GM21786 (cell line): ENCODE results near the gene TNS3.
A peak's percentile ranks its signal among the peaks of the same experiment; 100 is the strongest.

Experiments used
- ATAC-seq: cut with Tn5 transposase; IDR thresholded peaks from one replicate; pipeline ENCODE4 v1.9.1; 2021; ENCODE audit not compliant: unreplicated experiment

The TNS3 gene

DNA sequence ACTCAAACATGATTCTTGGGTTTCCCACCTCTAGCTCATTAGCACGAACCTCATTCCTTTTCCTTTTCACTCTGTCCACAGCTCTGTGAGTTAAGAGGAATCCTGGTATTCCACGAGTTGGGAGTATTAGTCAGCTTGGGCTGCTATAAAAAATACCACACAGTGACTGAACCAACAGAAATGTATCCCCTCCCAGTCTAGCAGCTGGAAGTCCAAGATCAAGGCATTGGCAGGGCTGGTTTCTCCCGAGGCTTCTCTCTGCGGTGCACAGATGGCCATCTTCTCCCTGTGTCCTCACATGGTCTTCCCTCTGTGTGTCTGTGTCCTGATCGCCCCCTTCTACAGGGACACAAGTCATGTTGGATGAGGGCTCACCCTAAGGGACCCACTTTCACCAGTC, 261.6 kb downstream of the TNS3 start:
- no peak for ATAC-seq

DNA sequence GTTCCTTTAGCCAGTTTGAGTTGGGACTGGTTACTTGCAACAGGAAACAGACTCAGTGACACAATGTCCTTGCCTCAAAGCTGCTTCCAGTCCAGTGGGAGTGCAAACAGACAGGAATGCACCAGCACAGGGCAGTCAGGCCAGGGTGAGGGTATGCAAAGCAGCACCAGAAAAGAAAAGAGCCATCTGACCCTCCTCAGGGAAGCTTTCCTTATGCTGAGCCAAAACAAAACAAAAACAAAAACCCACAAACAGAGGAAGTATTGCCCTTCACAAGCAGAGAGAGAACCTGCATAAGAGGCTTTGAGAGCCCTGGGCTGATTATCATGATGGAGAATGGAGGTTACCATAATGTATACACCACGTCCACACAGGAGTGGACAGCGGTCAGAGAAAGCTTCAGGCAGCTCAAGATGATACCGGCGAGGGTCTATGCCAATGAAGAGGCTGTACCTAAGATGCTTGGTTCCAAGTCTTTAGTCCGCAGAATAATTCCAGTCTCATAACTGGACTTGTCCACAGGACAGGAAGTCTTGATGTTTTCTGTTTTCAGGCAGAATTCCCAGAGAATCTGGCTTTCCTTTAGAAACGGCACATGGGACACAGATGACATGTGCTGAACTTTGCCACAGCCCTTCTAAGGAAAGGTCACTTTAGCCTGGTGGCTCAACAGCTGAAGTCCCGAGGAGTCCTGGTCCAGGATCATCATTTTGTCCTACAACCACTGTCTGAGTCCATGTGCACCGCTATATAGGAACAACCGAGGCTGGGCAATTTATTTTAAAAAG, 263.3 kb downstream of the TNS3 start:
- peak; percentile 83 for ATAC-seq

DNA sequence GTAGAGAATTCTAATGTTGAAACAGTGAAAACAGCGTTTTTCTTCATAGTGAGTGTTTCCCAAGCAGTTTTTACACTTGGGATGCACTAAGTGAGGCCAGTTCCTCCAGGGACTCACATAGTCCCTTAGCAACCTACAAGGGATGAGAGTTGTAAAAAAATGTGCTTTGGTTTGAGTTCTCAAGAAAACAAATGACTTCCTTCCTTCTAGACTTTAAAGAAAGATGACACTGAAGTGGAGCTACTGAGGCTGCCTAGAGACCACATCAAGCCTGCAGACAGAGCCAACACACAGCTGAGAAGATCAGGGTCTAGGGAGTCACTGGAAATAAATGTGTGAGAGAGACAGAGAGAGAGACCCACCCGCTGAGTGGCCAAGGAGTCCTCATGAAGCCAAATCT, 264.4 kb downstream of the TNS3 start:
- ATAC-seq: no peak

DNA sequence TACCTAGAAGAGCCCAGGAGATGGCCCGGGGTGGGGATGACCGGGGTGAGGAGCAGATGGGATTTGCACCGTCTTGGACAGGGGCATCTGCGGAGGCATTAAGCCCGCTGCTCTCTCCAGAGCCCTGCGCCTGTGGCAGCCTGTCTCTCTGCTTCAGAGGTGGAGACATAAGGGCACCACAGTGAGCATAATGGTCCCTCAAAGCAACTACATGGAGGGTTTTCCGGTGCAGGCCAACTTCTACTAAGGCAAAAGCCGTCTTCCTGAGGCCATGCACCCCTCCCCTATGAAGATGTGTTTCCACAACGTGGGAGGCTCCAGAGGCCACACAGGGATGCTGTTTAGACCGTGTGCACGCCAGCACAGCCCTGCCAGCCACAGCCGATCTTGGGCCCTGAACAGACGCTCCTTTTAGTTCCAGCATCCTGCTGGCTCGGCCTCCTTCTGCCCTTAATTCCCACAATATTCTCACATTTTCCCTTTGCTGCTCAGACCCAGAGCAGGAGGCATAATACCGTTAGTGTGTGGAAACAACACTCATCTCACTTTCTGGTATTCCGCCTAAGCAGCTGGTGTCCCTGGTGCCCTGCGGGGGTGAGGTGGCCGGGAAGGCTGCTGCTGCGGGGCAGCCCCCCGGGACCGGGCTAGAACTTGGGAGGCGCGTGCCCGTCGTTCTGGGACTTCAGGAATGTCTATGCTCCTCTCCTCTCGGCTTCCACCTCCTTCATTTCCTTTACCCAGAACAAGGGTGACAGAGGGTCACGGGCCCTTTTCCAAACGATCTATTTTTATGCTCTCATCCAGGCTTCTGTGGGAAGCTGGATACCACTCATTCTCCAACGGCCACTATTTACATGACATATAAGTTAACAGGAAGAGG, 266.9 kb downstream of the TNS3 start:
- ATAC-seq: no peak

DNA sequence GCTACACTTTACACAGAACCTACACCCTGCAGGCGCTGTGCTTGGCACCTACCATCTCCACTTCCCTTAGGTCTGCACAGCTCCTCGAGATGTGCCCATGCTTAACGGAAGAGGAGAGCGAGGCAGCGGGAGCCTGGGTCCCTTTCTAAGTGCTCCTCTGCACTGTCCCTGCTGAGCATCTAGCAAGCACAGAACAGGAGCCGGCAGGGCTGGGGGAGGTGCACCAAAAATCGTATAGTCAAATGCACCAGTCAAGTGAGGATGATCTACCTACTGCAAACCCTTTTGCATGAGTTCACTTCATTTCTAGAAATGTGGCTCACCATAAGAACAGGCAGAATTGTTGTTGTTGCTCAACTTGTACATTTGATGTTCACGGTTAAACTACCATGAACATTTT, 267.7 kb downstream of the TNS3 start:
- no peak for ATAC-seq

DNA sequence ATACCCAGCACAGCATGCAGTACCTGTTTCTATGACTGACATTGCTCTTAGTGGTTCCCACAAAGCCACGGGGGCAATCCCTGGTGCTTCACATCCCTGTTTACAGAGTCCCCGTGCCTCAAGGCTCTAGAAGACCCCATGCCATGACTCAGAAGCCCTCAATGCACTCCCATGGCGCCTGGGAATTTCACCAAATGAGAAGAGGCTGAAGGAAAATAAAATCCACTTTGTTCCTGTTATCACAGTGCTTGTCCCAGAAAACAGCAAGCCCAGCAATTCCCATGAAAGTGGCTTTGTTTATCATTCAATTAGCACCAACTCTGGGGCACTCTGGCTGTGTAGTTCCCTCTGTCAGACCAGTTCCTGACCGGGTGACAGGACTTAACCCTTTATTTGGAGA, 268.3 kb downstream of the TNS3 start:
- no peak for ATAC-seq

DNA sequence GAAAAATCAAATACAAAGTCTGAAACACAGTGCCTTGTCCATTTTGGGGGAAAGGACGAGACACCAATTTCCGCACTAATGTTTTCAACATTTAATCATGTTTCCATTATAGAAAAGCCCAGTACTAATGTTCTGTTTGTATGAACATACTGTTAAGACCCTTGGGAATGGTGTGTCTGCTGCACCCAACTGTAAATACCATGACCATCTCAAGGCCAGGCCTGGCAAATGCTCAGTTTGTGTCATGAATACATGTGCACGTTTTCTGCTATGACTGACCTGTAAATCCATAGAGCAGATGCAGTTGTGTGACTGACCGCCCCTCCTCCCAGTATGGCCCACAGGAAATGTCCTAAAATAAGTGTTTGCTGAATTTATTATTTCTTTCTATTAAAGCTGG, 270.0 kb downstream of the TNS3 start:
- no peak for ATAC-seq

DNA sequence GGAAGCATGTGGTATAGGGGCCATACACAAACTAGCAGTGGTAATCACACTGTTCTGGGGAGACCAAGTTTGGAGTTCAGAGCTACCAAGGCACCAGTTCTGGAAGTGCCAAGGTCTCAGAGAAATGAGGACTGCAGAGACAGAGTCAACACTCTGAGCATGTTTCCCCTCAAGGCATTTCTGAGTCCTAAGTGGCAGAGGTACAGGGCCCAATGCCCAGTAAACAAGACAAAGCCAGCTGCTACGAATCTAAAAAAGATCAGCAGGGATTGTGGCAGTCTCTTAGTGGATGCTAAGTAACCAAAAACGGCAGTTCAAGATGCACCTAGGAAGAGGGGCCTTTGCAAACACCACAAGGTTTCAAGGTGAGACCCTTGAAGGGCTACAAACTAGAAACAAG, 271.9 kb downstream of the TNS3 start:
- ATAC-seq: no peak

DNA sequence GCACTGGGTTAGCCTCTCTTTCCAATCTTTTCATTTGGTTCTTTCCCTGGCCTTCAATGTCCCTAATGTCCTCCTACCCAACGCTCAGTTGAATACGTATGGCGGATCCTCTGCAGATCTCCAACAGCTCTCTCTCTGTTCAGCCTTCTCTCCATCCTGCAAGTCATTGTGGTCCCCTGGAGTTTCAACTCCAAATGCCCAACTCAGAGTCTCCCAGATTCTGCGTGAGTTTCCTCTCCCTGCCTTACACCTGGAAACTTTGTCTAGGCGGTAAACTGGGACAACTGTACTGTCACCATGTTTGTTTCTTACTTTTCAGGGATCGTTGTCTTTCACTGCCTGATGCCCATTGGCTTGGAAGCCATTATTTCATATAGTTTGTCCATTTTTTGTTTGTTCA, 273.1 kb downstream of the TNS3 start:
- no peak for ATAC-seq

DNA sequence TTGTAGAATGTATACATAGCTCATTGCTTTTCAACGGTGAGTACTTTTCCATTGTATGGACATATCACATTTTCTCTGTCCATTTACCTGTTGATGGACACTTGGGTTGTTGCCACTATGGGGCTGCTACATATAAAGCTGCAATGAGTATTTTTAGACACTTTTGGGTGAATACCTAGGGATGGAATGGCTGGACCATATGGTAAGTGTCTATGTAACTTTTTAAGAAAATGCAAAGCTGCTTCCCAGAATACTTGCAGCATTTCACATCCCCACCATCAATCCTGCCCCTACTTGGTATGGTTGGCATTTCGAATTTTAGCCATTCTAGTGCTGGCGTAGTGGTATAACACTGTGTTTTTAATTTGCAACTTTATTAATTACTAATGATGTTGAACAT, 274.6 kb downstream of the TNS3 start:
- no peak for ATAC-seq

DNA sequence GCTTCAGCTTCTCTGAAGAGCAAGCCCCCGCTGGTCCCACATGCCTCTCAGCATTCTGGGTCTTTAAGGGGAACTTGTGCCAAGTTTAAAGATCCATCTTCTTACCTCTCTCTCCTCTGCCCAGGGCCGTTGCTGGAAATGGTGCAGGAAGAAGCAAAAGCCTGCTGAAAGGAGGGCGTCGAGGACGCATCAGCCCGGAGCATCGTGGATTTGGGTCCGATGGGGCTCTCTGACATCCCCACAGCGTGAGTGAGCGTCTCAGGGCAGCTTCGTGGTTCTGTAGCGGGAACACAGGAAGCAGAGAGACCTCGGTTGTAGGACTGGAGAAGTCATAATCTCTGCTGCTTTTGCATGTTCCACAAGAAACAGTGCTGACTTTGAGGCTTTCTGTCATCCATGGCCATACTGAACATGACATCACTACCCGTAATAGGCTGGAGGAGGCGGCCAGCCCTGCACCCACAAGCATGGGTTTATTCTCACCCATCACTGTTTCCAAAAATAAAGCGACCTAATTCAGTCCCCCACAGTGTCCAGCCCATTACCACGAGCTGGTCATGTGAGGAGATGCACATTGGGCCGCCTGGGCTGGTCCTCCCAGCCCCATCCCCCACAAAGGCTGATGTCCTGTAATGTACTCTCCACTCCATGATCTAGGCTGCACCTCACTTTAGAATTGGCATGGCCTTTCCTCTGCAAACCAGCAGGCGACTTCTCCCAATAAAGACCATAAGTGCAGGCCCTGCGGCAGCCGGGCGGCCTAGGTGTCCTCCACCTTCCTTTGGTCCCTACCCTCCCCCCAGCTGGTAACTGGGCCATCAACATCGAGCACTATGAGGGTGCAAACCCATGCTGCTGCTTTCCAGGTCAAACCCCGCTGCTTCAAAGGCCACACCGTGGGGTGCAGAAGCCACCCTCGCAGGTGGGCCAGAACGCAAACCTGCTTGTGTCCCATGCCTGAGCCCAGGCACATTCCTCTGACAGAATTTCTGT, 276.9 kb downstream of the TNS3 start:
- no peak for ATAC-seq

DNA sequence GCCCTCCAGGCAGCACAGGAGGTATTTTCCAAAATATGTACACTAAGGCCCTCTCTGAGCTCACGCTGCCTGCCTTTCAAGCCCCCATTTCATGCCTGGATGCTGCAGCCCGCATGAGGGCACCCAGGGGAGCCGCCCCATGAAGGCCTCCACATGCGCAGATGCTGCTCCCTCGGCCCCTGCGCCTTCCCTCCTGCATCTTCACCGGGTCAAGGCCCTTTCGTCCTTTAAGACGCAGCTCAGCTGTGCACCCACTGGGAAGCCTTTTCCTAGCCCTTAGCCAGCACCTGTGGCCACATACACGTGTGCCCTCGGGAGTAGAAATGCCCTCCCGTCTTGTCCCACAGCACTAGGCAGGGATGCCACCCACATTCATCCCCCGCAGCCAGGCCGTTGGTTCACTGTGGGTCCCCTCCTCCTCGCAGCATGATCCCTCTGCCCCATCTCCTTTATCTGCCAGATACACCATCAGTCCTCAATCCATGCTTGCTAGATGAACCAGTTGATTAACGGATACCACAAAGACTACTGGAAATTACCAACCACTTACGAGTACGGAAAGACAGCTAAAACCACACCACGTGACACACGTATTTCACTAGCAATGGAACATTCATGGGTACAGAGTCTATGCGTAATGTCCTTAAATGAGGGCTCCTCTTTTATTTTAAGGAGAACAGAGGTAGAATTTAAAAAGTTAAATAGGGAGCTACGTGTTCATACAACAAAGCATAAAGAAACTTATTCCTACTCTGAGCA, 278.0 kb downstream of the TNS3 start:
- no peak for ATAC-seq

DNA sequence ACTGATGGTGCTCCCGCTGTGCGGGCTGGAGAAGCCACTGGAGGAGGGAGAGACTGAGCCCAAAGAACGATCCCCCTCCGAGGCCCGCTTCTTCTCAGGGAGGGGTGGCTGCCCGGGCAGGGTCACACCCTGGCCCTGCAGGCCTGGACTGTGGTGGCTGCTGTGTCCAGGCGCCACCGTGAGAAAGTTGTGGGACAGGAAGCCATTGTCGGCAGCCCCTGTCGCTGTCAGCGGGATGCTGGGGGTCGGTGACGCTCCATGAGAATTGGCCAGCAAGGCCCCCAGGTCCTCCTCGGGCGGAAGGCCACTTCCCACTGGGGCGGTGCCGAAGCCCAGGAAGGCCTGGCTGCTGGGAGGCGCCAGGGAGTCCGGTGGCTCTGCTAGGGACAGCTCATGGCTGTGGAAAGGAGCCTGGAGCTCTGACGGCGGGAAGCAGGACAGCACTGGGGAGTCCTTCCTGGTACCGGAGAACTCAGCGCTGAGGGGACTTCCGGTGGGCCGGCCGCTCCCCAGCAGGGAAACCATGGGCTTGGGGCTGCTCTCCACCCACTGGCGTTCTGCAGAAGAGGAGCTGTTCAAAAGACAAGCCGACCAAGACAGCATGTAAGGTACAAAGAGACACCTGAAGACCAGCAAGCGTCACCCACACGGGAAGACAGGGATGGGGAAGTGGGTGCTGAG, 278.8 kb downstream of the TNS3 start:
- no peak for ATAC-seq

DNA sequence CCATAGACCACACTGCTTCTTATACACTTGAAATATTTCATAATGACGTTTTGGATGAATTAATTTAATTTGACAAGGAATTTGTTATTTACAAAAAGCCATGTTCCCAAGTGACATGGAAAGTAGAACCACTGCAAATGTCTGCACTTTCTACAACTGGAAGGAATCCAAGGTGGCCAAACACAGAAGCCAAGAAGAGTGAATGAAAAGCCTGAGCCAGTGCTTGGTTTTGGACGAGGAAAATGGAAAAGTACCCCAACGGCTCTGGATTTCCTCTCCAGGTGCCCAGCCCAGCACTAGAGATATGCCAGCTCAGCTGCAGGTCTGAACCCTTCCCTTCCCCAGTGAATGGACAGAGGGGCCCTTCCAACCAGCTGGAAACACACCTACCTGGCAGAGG, 279.4 kb downstream of the TNS3 start:
- ATAC-seq: no peak

DNA sequence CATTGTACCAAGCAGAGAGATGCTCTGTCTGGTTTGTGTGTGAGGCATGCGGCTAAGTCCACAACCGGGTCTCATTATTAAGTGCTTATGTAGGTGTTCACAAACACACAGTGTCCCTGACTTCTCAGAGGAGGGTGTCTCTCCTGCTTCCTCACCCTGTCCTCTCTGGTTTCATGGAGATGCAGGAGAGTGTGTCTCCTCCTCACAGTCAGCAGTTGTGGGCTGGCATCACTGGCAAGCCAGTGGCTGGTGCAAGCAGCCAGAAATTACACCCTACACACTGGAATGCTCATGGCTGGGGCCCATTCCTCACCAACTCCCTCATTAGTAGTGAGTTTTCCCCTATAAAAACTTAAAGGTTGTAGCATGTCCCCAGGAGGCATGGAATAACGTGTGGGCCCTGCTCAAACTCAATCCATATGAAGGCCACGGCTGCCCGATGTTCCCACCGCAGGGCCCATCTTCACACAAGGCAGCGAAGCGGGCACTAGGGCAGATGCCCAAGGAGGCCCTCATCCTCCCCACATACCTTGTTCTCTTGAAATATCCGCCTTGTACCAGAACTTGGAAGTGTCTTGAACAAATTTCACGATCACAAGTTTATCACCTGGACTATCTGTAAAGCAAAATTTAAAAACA, 280.1 kb downstream of the TNS3 start:
- ATAC-seq: no peak

DNA sequence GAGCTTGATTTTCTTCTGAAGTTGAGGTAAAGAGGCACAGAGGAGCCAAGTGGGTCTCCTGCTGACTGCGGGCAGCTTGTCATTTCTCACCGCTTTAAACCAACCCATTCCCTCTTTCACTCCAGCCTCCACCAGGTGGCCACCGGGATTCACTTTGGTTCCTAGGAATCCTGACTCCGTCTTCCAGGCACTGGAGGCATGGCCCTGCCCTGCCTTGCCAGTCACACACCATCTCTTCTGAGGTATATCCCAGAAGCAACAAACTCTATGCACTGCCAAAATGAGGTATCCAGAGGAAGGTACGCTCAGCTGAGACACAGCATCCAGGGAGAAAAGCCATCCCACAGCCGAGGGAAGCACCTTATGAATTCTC, 280.8 kb downstream of the TNS3 start:
- ATAC-seq: no peak

DNA sequence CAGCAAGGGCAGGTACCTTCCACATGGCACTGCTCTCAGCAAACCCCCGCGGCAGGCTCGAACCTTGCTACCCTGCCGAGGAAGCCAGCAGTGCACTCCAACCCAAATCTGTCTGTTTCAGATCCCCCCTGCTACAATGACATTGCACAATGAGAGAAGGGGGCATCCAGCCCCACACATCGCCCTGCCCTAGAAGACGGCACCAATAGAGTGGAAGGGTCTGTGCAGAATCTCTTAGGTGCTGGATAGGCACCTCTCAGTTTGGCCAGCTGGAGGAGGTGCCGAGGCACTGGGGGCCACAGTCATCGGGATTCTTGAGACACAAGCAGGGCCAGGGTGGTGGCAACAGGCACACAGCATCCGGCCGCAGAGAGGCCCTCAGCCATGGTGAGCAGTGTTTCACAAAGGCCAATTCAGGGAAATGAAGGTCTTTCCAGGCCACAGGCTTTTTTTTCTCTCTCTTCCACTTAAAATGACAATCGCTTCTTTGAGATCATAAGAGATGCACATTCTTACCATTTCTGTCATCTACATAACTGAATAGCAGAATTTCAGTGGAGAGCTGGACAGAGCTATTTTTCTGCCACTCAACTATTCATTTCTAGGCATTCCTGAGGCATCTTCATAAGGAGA, 281.3 kb downstream of the TNS3 start:
- no peak for ATAC-seq

DNA sequence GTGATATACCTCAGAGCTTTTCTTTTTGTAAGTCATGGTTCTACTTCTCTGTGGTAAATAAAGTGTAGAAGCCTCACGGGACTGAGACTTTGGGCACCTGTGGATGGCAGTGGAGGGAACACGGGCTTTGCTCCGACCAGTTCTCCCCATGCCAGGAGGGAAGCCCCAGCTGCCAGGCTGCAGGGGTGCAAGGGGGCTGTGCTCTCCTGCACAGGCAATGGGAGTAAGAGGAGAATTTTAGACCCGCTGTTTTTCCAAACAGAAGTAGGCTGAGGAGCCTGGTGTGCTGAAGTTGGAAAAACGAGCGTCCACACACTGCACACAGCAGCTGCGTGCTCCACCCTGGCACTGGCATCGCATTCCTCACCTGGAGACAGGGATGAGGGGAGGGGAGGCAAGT, 282.4 kb downstream of the TNS3 start:
- ATAC-seq: no peak

DNA sequence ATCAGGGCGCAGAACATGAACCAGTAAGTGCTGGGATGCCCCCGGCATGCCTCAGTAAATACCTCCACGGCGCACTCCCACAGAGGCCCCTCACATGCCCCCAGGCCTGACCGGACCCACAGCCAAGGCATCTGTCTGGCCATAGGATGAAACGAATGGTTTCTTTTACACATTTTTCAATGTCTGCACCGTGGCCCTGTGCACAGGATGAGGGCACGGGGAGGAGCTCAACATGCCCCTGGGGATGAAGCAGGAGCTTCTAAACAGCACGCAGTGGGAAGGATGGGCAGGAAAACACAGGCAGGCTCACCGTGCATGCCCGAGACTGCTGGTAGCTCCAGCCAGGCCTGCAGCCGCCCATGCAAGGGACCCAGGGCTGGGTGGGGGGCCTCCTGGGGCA, 283.3 kb downstream of the TNS3 start:
- no peak for ATAC-seq
